ENCODE data around the gene RPH3AL.

Gene RPH3AL

GRCh38 chr17:352421-353212 is at the start of gene RPH3AL:
Gene RPH3AL, minus strand, starts transcription at chr17:352807. Its CDS starts 25,264 bp downstream, at chr17:327543.
- intact Hi-C loops (cut with DNase I): no loop called here

GRCh38 chr17:400257-400656 is 47.6 kb upstream of the RPH3AL start:
- no peak for DNase-seq

More at GRCh38 chr17:352421-353212, at the start of gene RPH3AL:
- peak in 1 of 42 donors; percentile 30 for DNase-seq

GRCh38 chr17:396788-397187 is 44.2 kb upstream of the RPH3AL start:
- intact Hi-C loops (cut with DNase I): no loop called here
- DNase-seq: no peak

More at GRCh38 chr17:400257-400656, 47.6 kb upstream of the RPH3AL start:
- intact Hi-C loops (cut with DNase I): no loop called here

- DNase-seq: no peak
- intact Hi-C loops (cut with DNase I): no loop called here
Observed at GRCh38 chr17:395974-396373, 43.4 kb upstream of the RPH3AL start.

GRCh38 chr17:395179-395578 is 42.6 kb upstream of the RPH3AL start:
- intact Hi-C loops (cut with DNase I): no loop called here
- DNase-seq: no peak

GRCh38 chr17:394718-395095 is 42.1 kb upstream of the RPH3AL start:
- intact Hi-C loops (cut with DNase I): no loop called here
- DNase-seq: no peak

GRCh38 chr17:393806-394717 is 41.5 kb upstream of the RPH3AL start:
- no peak for DNase-seq
- intact Hi-C loops (cut with DNase I): no loop called here

GRCh38 chr17:391850-392249 is 39.2 kb upstream of the RPH3AL start:
- no peak for DNase-seq
- intact Hi-C loops (cut with DNase I): no loop called here

- DNase-seq: no peak
- intact Hi-C loops (cut with DNase I): no loop called here
Observed at GRCh38 chr17:390025-390424, 37.4 kb upstream of the RPH3AL start.

- intact Hi-C loops (cut with DNase I): loop anchor here (5.0 kb wide), 1 partner anchor 241 kb away; no protein-coding TSS in a partner anchor
- DNase-seq: no peak
Observed at GRCh38 chr17:388087-388486, 35.5 kb upstream of the RPH3AL start.

GRCh38 chr17:386141-386876 is 33.7 kb upstream of the RPH3AL start:
- peak; percentile 43 to 88 (median 73) for DNase-seq
- intact Hi-C loops (cut with DNase I): loop anchor here (5.0 kb wide), 1 partner anchor 239 kb away; no protein-coding TSS in a partner anchor

- intact Hi-C loops (cut with DNase I): loop anchor here (5.0 kb wide), 1 partner anchor 238 kb away; no protein-coding TSS in a partner anchor
- DNase-seq: no peak
Observed at GRCh38 chr17:385836-386140, 33.2 kb upstream of the RPH3AL start.

GRCh38 chr17:385178-385835 is 32.7 kb upstream of the RPH3AL start:
- intact Hi-C loops (cut with DNase I): loop anchor here (5.0 kb wide), 1 partner anchor 238 kb away; no protein-coding TSS in a partner anchor
- peak in 1 of 42 donors; percentile 19 for DNase-seq

- intact Hi-C loops (cut with DNase I): loop anchor here (5.0 kb wide), 2 partner anchors 222 to 237 kb away; no protein-coding TSS in a partner anchor
Observed at GRCh38 chr17:384622-385177, 32.1 kb upstream of the RPH3AL start.

GRCh38 chr17:383771-384621 is 31.4 kb upstream of the RPH3AL start:
- no peak for DNase-seq
- intact Hi-C loops (cut with DNase I): loop anchor here (5.0 kb wide), 1 partner anchor 222 kb away; no protein-coding TSS in a partner anchor

More at GRCh38 chr17:384622-385177, 32.1 kb upstream of the RPH3AL start:
- no peak for DNase-seq

GRCh38 chr17:382644-383533 is 30.3 kb upstream of the RPH3AL start:
- peak in 11 of 42 donors; percentile 25 to 67 (median 31) for DNase-seq
- intact Hi-C loops (cut with DNase I): loop anchor here (5.0 kb wide), 1 partner anchor 221 kb away; no protein-coding TSS in a partner anchor
